Measurements from ENCODE around the gene PCDH20.

GRCh38 chr13:61391426-61391825, 24.2 kb downstream of the PCDH20 start:
- no peak for TF ChIP-seq POLR2A (IDR thresholded peaks at IDR 0.05)
- TF ChIP-seq, protein P1, sequence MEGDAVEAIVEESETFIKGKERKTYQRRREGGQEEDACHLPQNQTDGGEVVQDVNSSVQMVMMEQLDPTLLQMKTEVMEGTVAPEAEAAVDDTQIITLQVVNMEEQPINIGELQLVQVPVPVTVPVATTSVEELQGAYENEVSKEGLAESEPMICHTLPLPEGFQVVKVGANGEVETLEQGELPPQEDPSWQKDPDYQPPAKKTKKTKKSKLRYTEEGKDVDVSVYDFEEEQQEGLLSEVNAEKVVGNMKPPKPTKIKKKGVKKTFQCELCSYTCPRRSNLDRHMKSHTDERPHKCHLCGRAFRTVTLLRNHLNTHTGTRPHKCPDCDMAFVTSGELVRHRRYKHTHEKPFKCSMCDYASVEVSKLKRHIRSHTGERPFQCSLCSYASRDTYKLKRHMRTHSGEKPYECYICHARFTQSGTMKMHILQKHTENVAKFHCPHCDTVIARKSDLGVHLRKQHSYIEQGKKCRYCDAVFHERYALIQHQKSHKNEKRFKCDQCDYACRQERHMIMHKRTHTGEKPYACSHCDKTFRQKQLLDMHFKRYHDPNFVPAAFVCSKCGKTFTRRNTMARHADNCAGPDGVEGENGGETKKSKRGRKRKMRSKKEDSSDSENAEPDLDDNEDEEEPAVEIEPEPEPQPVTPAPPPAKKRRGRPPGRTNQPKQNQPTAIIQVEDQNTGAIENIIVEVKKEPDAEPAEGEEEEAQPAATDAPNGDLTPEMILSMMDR (IDR thresholded peaks at IDR 0.05) = no peak

All from right lobe of liver (tissue), 4 donors.